Adrenal gland (tissue), 12 donors: ENCODE measurements around the gene HOXC11. TPM values are rescaled to one million over a fixed set of nuclear protein-coding genes. Genes with fewer than 3 reads are reported as not detected.

Experiments used
- DNase-seq, 7 donors: peaks; one replicate each; pipeline ENCODE4 v3.0.0-alpha.2; 2019 to 2020
- H3K27ac ChIP-seq, 5 donors: fragments of 200-600 bp; sonication (generic) in 4 of 5; 1 replicate in 3 of 5; 2 replicates in 2 of 5; pipeline versions ENCODE4 v1.5.1 to v1.8.0; 2016 to 2020; ENCODE audit warnings: mild to moderate bottlenecking in 1 of 5
- H3K27me3 ChIP-seq: fragments of 200-600 bp; 2 replicates; pipeline ENCODE4 v1.8.0; 2021
- H3K36me3 ChIP-seq, 2 donors: fragments of 200-600 bp; replicated peaks in 1 of 2; 1 replicate in 1 of 2; 2 replicates in 1 of 2; pipeline versions ENCODE4 v1.5.1 to v1.8.0; 2018 to 2022
- H3K4me1 ChIP-seq, 2 donors: fragments of 200-600 bp; replicated peaks in 1 of 2; 1 replicate in 1 of 2; 2 replicates in 1 of 2; pipeline versions ENCODE4 v1.5.1 to v1.8.0; 2018 to 2021
- H3K4me3 ChIP-seq, 4 donors: fragments of 200-600 bp; sonication (generic) in 3 of 4; one replicate each; pipeline ENCODE4 v1.5.1; 2016 to 2018
- H3K9me3 ChIP-seq, 3 donors: fragments of 200-600 bp; sonication (generic) in 1 of 3; replicated peaks in 1 of 3; 1 replicate in 2 of 3; 2 replicates in 1 of 3; pipeline versions ENCODE4 v1.5.1 to v1.8.0; 2016 to 2021
- CTCF ChIP-seq, 6 experiments: fragments of 450-650 bp in 4 of 6; fragments of 200-600 bp in 2 of 6; sonication (generic) in 1 of 6; IDR thresholded peaks; 1 replicate in 5 of 6; 2 replicates in 1 of 6; pipeline versions ENCODE4 v1.5.1 to v1.8.0; 2016 to 2021; ENCODE audit warnings: antibody characterized with exemption in 6 of 6, mild to moderate bottlenecking in 2 of 6, moderate library complexity in 1 of 6
- POLR2A ChIP-seq, 2 donors: fragments of 450-650 bp; IDR thresholded peaks; one replicate each; pipeline ENCODE4 v1.6.1; 2017; ENCODE audit warnings: antibody characterized with exemption in 2 of 2, mild to moderate bottlenecking in 2 of 2, moderate library complexity in 1 of 2
- WGBS, 4 donors: extraction: QIAGEN DNeasy Blood & Tissue Kit in 2 of 4; methylation state at CpG; one replicate each; pipeline versions ENCODE4 v1.1.5 to v1.1.7; 2013 to 2017; 5-methylcytosine and 5-hydroxymethylcytosine counted together
- intact Hi-C, 2 donors: fragments of 100-400 bp; cut with DNase I; formaldehyde crosslinking; loops; one replicate each; pipeline versions ENCODE4 v1.14.1 to v1.15.0; 2022 to 2023
- polyA plus RNA-seq, 3 donors: library from polyadenylated mRNA; stranded (reverse); fragments of 200-250 nt in 2 of 3; fragments of 350-450 nt in 1 of 3; fragmentation: Illumina TruSeq in 1 of 3; extraction: RNeasy Lipid Tissue Mini Kit (QIAGEN cat#74804) in 1 of 3; gene quantifications; one replicate each; pipeline ENCODE4 v1.2.3, GENCODE V29; 2013 to 2014
- total RNA-seq, 9 donors: library from RNA; depleted of rRNA in 4 of 9; stranded (reverse); fragments of >200 nt in 4 of 9; fragments of 120-200 nt in 1 of 9; fragmentation: NEBNext Ultra II Directional in 1 of 9; extraction: Animal tissue kit (Norgen Biotek cat#: 25700) in 1 of 9; gene quantifications; one replicate each; pipeline versions ENCODE4 v1.1.0 to v1.2.4, GENCODE V29; 2013 to 2023
- donor health status: healthy with polysubstance abuse.
- donor health status: Bipolar disorder and iron deficiency.
- donor health status: DM: yes; HTN: yes; CAD: no.
- donor health status: DM: no; HTN: no; CAD: no.
- donor health status: DM: no; HTN: no; CAD: no.
- donor health status: DM: yes; HTN: yes; CAD: no.

Gene HOXC11
- total and polyA plus RNA-seq, 12 donors = not detected

- no peaks in the 10 kb centered on the region for H3K36me3 ChIP-seq
- DNase-seq = no peak
- intact Hi-C loops = loop anchor here in 1 of 2 donors (5.0 kb wide), 1 partner anchor 204 kb away; no protein-coding TSS in a partner anchor
- 52 to 64% (median 58%) methylated on average over 3 of the region's 3 CpGs for WGBS, 4 donors
- H3K4me1 ChIP-seq = peaks cover 14 to 22% of the 10 kb centered on the region in 2 donors
- no peak overlapping the region for H3K4me3 ChIP-seq
- peaks cover 3% of the 10 kb centered on the region for H3K27me3 ChIP-seq
- no peaks in the 10 kb centered on the region for H3K9me3 ChIP-seq
- peak overlapping the region in 1 of 5 donors; percentile 17 for H3K27ac ChIP-seq
- no peak for TF ChIP-seq CTCF (IDR thresholded peaks at IDR 0.05)
- TF ChIP-seq POLR2A (IDR thresholded peaks at IDR 0.05) = no peak
Measured at GRCh38 chr12:54003625-54004024, 30.7 kb downstream of the HOXC11 start.

- Histone ChIP-seq H3K36me3 (no peaks in the 10 kb centered on the region), H3K27ac (peak overlapping the region in 2 of 5 donors; percentile 71 to 75), H3K4me3 (no peak overlapping the region), H3K4me1 (peaks cover 18% of the 10 kb centered on the region in 2 donors), H3K27me3 (peaks cover 3% of the 10 kb centered on the region), H3K9me3 (no peaks in the 10 kb centered on the region)
- TF ChIP-seq CTCF (IDR thresholded peaks at IDR 0.05) = no peak
- TF ChIP-seq POLR2A (IDR thresholded peaks at IDR 0.05) = no peak
- no peak for DNase-seq
- intact Hi-C loops = loop anchor here in 1 of 2 donors (5.0 kb wide), 1 partner anchor 203 kb away; no protein-coding TSS in a partner anchor
- 55 to 70% (median 55%) methylated on average over 20 of the region's 20 CpGs for WGBS, 4 donors
Measured at GRCh38 chr12:54004063-54004840, 31.3 kb downstream of the HOXC11 start.

GRCh38 chr12:54004841-54005530, 32.1 kb downstream of the HOXC11 start:
- H3K27ac ChIP-seq = peak overlapping the region in 3 of 5 donors; percentile 59 to 75 (median 71)
- peak overlapping the region in 1 of 4 donors; percentile 13 for H3K4me3 ChIP-seq
- 32 to 40% (median 34%) methylated on average over 31 of the region's 31 CpGs for WGBS, 4 donors
- H3K27me3 ChIP-seq = peaks cover 3% of the 10 kb centered on the region
- intact Hi-C loops = loop anchor here in 1 of 2 donors (5.0 kb wide), 2 partner anchors 192 to 202 kb away; no protein-coding TSS in a partner anchor
- TF ChIP-seq POLR2A (IDR thresholded peaks at IDR 0.05) = no peak
- no peak for TF ChIP-seq CTCF (IDR thresholded peaks at IDR 0.05)
- H3K4me1 ChIP-seq = peaks cover 11 to 16% of the 10 kb centered on the region in 2 donors
- H3K36me3 ChIP-seq = no peaks in the 10 kb centered on the region
- H3K9me3 ChIP-seq = no peaks in the 10 kb centered on the region
- no peak for DNase-seq

- Histone ChIP-seq H3K27ac (peak overlapping the region in 3 of 5 donors; percentile 59 to 75 (median 71)), H3K27me3 (peaks cover 3% of the 10 kb centered on the region), H3K4me1 (peaks cover 8 to 11% of the 10 kb centered on the region in 2 donors), H3K4me3 (peak overlapping the region in 1 of 4 donors; percentile 13), H3K9me3 (no peaks in the 10 kb centered on the region), H3K36me3 (no peaks in the 10 kb centered on the region)
- 10 to 12% (median 11%) methylated on average over 12 to 26 of the region's 26 CpGs for WGBS, 4 donors
- TF ChIP-seq CTCF (IDR thresholded peaks at IDR 0.05) = no peak
- no peak for TF ChIP-seq POLR2A (IDR thresholded peaks at IDR 0.05)
- intact Hi-C loops = loop anchor here in 1 of 2 donors (5.0 kb wide), 1 partner anchor 192 kb away; no protein-coding TSS in a partner anchor
- DNase-seq = no peak
Measured at GRCh38 chr12:54005531-54005852, 32.6 kb downstream of the HOXC11 start.
